ENCODE data around the gene SPATA45. TPM values are rescaled to one million over a fixed set of nuclear protein-coding genes. Genes with fewer than 3 reads are reported as not detected.
"Not testable (repeated sequence)": the region's sequence is repeated elsewhere in the genome, so short reads cannot be mapped to it uniquely, and the experiment has no call there.

The SPATA45 gene
- total RNA-seq, 1 experiment from 2014 or later: not detected

DNA sequence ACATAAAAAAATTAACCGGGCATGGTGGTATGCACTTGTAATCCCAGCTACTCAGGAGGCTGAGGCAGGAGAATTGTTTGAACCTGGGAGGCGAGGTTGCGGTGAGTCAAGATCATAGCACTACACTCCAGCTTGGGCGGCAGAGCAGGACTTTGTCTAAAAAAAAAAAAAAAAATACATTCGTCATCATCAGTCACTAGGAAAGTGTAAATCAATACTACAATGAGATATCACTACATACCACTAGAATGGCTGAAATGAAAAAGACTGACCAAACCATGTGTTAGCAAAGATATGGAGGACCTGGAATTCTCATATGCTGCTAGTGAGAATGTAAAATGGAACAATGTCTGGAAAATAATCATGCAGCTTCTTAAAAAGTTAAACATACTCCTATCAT lies 9.3 kb downstream of the SPATA45 start:
- no peak for DNase-seq (ENCODE audit: unreplicated experiment)
- ChIA-PET CTCF (interaction anchor here (0.7 to 2.0 kb wide), 3 partner anchors 10 to 21 kb away, joined by 3 to 7 read pairs (median 6); partner anchors contain the start of gene SPATA45), POLR2A (interaction anchor here (0.6 to 2.2 kb wide), 5 partner anchors 10 to 738 kb away, joined by 3 to 9 read pairs (median 4); partner anchors contain the start of gene FLVCR1)
- BruUV-seq (replicated peaks): no TSS peak
- intact Hi-C loops (cut with micrococcal nuclease): no loop called here
- Mint-ChIP-seq H3K4me1 (ENCODE audit: insufficient read depth, unreplicated experiment) (no peaks in the 10 kb centered on the region), H3K4me3 (ENCODE audit: unreplicated experiment) (no peak overlapping the region), H3K27ac (ENCODE audit: low read depth, unreplicated experiment) (no peak overlapping the region), H3K27me3 (ENCODE audit: insufficient read depth, unreplicated experiment) (no peaks in the 10 kb centered on the region), H3K36me3 (ENCODE audit: insufficient read depth, unreplicated experiment) (no peaks in the 10 kb centered on the region), H3K9me3 (ENCODE audit: unreplicated experiment) (no peaks in the 10 kb centered on the region)
- TF ChIP-seq, protein P1, sequence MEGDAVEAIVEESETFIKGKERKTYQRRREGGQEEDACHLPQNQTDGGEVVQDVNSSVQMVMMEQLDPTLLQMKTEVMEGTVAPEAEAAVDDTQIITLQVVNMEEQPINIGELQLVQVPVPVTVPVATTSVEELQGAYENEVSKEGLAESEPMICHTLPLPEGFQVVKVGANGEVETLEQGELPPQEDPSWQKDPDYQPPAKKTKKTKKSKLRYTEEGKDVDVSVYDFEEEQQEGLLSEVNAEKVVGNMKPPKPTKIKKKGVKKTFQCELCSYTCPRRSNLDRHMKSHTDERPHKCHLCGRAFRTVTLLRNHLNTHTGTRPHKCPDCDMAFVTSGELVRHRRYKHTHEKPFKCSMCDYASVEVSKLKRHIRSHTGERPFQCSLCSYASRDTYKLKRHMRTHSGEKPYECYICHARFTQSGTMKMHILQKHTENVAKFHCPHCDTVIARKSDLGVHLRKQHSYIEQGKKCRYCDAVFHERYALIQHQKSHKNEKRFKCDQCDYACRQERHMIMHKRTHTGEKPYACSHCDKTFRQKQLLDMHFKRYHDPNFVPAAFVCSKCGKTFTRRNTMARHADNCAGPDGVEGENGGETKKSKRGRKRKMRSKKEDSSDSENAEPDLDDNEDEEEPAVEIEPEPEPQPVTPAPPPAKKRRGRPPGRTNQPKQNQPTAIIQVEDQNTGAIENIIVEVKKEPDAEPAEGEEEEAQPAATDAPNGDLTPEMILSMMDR (IDR thresholded peaks at IDR 0.05; ENCODE audit: unreplicated experiment): no peak

DNA sequence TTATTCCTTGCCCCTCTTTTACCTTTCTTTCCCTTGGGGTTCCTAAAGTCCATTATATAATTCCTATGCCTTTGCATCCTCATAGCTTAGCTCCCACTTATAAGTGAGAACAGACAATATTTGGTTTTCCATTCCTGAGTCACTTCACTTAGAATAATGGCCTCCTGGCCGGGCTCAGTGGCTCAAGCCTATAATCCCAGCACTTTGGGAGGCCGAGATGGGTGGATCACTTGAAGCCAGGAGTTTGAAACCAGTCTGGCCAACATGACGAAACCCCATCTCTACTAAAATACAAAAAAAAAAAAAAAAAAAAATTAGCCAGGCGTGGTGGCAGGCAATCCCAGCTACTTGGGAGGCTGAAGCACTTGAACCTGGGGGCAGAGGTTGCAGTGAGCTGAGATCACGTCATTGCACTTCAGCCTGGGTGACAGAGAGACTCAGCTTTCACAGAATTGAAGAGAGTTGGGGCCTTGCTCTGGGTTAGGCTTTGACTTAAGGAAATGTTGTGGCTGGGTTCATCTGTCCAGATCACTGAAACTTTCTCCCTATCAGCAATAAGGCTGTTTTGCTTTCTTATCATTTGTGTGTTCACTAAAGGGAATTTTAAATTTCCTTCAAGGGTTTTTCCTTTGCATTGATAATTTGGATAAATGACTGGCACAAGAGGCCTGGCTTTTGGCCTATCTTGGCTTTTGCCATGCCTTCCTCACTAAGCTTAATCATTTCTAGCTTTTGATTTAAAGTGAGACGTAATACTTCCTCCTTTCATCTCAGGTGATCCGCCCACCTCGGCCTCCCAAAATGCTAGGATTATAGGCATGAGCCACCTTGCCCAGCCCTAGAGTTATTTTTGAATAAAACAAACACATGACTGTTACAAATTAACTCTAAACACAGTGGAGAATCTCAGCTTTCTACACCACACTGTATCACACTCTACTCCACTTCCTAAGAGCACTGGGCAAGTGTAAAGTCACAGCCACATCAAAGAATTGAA lies 13.9 kb downstream of the SPATA45 start:
- ChIA-PET CTCF (interaction anchor here (0.6 to 2.0 kb wide), 8 partner anchors 7 to 1045 kb away, joined by 3 to 13 read pairs (median 5); no protein-coding TSS in a partner anchor), POLR2A (interaction anchor here (1.0 kb wide), 1 partner anchor 24 kb away, joined by 5 read pairs; no protein-coding TSS in a partner anchor)
- H3K27ac Mint-ChIP-seq (ENCODE audit: low read depth, unreplicated experiment); intact Hi-C loops (cut with micrococcal nuclease); BruUV-seq (replicated peaks); H3K9me3 Mint-ChIP-seq (ENCODE audit: unreplicated experiment); H3K36me3 Mint-ChIP-seq (ENCODE audit: insufficient read depth, unreplicated experiment); DNase-seq (ENCODE audit: unreplicated experiment); H3K4me3 Mint-ChIP-seq (ENCODE audit: unreplicated experiment); H3K27me3 Mint-ChIP-seq (ENCODE audit: insufficient read depth, unreplicated experiment); H3K4me1 Mint-ChIP-seq (ENCODE audit: insufficient read depth, unreplicated experiment): not testable (repeated sequence)

DNA sequence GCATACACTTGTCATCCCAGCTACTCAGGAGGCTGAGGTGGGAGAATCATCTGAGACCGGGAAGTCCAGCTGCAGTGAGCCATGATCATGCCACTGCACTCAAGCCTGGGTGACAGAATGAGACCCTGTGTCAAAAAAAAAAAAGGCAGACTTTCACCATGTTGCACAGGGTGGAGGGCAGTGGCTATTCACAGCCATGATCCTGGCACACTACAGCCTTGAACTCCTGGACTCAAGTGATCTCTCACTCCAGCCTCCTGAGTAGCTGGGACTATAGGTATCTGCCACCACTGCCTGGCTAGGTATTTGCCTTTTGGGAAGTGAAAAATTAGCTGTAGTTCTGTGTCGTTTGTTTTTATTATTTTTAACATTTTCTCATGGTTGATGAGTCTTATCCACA lies 19.1 kb downstream of the SPATA45 start:
- CTCF ChIA-PET: interaction anchor here (0.9 to 1.4 kb wide), 4 partner anchors 10 to 373 kb away, joined by 3 to 4 read pairs (median 3); no protein-coding TSS in a partner anchor
- POLR2A ChIA-PET: interaction anchor here (0.7 to 1.6 kb wide), 4 partner anchors 9 to 135 kb away, joined by 3 to 9 read pairs (median 4); no protein-coding TSS in a partner anchor
- Mint-ChIP-seq H3K27ac (ENCODE audit: low read depth, unreplicated experiment) (no peak overlapping the region), H3K27me3 (ENCODE audit: insufficient read depth, unreplicated experiment) (no peaks in the 10 kb centered on the region), H3K36me3 (ENCODE audit: insufficient read depth, unreplicated experiment) (no peaks in the 10 kb centered on the region), H3K4me3 (ENCODE audit: unreplicated experiment) (no peak overlapping the region), H3K4me1 (ENCODE audit: insufficient read depth, unreplicated experiment) (no peaks in the 10 kb centered on the region), H3K9me3 (ENCODE audit: unreplicated experiment) (peaks cover 28% of the 10 kb centered on the region)
- no TSS peak for BruUV-seq (replicated peaks)
- DNase-seq (ENCODE audit: unreplicated experiment): no peak
- TF ChIP-seq, protein P1 (IDR thresholded peaks at IDR 0.05; ENCODE audit: unreplicated experiment): no peak
- intact Hi-C loops (cut with micrococcal nuclease): no loop called here

DNA sequence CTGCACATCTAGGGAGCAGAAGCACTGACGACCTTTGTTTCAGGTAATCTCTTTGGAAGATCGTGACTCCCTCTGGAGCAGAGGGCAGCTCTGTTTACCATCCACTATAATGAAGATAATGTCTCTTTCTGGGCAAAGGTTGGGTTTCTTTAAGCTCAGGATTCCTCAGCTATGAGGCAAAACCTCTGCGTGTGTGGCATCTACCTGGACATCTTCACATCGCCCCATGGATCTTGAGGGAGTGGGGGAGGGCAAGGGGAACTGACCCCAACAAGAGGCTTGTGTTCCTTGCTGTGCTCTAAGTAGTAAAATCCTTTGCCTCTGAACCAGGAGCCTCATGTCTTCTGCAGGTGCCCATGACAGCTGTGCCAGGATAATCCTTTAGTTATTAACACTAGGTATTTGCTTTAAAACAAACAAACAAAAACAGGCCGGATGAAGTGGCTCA lies 19.6 kb downstream of the SPATA45 start:
- CTCF ChIA-PET: interaction anchor here (0.6 to 1.4 kb wide), 8 partner anchors 10 to 764 kb away, joined by 3 to 5 read pairs (median 3); no protein-coding TSS in a partner anchor
- Mint-ChIP-seq H3K27me3 (ENCODE audit: insufficient read depth, unreplicated experiment) (no peaks in the 10 kb centered on the region), H3K9me3 (ENCODE audit: unreplicated experiment) (peaks cover 28% of the 10 kb centered on the region), H3K4me1 (ENCODE audit: insufficient read depth, unreplicated experiment) (no peaks in the 10 kb centered on the region), H3K4me3 (ENCODE audit: unreplicated experiment) (no peak overlapping the region), H3K36me3 (ENCODE audit: insufficient read depth, unreplicated experiment) (no peaks in the 10 kb centered on the region), H3K27ac (ENCODE audit: low read depth, unreplicated experiment) (no peak overlapping the region)
- POLR2A ChIA-PET: interaction anchor here (0.6 to 1.6 kb wide), 7 partner anchors 10 to 161 kb away, joined by 3 to 9 read pairs (median 4); partner anchors contain the start of gene FLVCR1
- intact Hi-C loops (cut with micrococcal nuclease): no loop called here
- no peak for DNase-seq (ENCODE audit: unreplicated experiment)
- TF ChIP-seq, protein P1 (IDR thresholded peaks at IDR 0.05; ENCODE audit: unreplicated experiment): no peak
- no TSS peak for BruUV-seq (replicated peaks)
